WTC11 (cell line): Measurements from ENCODE around the gene CTDSP2. TPM values are rescaled to one million over a fixed set of nuclear protein-coding genes. Genes with fewer than 3 reads are reported as not detected.

Experiments
- ATAC-seq: fragments of 200-7000 bp; cut with Tn5 transposase; 2 replicates; pipeline ENCODE4 v1.10.0; 2021; ENCODE audit warnings: mild to moderate bottlenecking, moderate library complexity
- CTCF ChIA-PET: fragments of 300-600 bp; sonication (Branson Sonifier 250); formaldehyde crosslinking; loops from one replicate; lab custom pipeline; 2021; ENCODE audit warnings: antibody characterized with exemption; lab: Charles Lee
- POLR2A ChIA-PET: fragments of 350-600 bp; sonication (Branson Sonifier 250); formaldehyde crosslinking; loops from one replicate; lab custom pipeline; 2021; ENCODE audit warnings: antibody characterized with exemption; lab: Charles Lee
- DNase-seq: peaks from one replicate; pipeline ENCODE4 v3.0.0; 2021; ENCODE audit warnings: low spot score
- H3K27ac Mint-ChIP-seq: 2 replicates; pipeline ENCODE4 v1.8.0; 2021; ENCODE audit warnings: mixed read lengths
- H3K27me3 Mint-ChIP-seq: 2 replicates; pipeline ENCODE4 v1.8.0; 2021; ENCODE audit warnings: low read depth, mild to moderate bottlenecking, moderate library complexity, mixed read lengths
- H3K36me3 Mint-ChIP-seq: 2 replicates; pipeline ENCODE4 v1.8.0; 2021; ENCODE audit warnings: mixed read lengths
- H3K4me1 Mint-ChIP-seq: 2 replicates; pipeline ENCODE4 v1.8.0; 2022; ENCODE audit warnings: mixed read lengths
- H3K4me3 Mint-ChIP-seq: 2 replicates; pipeline ENCODE4 v1.8.0; 2021; ENCODE audit warnings: mild to moderate bottlenecking, moderate library complexity, mixed read lengths
- H3K9me3 Mint-ChIP-seq: 2 replicates; pipeline ENCODE4 v1.8.0; 2021; ENCODE audit warnings: mixed read lengths
- CBFB ChIP-seq: sonication (generic); formaldehyde crosslinking; IDR thresholded peaks from 2 replicates; pipeline ENCODE4 v1.8.1; 2022; ENCODE audit warnings: mild to moderate bottlenecking, low read depth, missing genetic modification reagents
- FOXJ3 ChIP-seq: sonication (generic); formaldehyde crosslinking; IDR thresholded peaks from 2 replicates; pipeline ENCODE4 v1.9.0; 2021; ENCODE audit warnings: missing genetic modification reagents, mild to moderate bottlenecking, borderline replicate concordance
- GABPB1 ChIP-seq: sonication (generic); formaldehyde crosslinking; IDR thresholded peaks from 2 replicates; pipeline ENCODE4 v1.8.1; 2023; ENCODE audit warnings: mild to moderate bottlenecking, missing genetic modification reagents
- KAT7 ChIP-seq: sonication (generic); formaldehyde crosslinking; IDR thresholded peaks from 2 replicates; pipeline ENCODE4 v1.8.1; 2023; ENCODE audit warnings: missing genetic modification reagents, mild to moderate bottlenecking, borderline replicate concordance
- MXD4 ChIP-seq: fragments of 250-450 bp; sonication (Bioruptor Pico); IDR thresholded peaks from 2 replicates; pipeline ENCODE4 v1.8.0; 2021; ENCODE audit warnings: mild to moderate bottlenecking, moderate library complexity, borderline replicate concordance
- NFATC4 ChIP-seq: fragments of 250-450 bp; sonication (Bioruptor Pico); IDR thresholded peaks from 2 replicates; pipeline ENCODE4 v1.9.0; 2021; ENCODE audit warnings: mild to moderate bottlenecking
- NR1H2 ChIP-seq: sonication (generic); formaldehyde crosslinking; IDR thresholded peaks from 2 replicates; pipeline ENCODE4 v1.9.0; 2021; ENCODE audit warnings: mild to moderate bottlenecking, moderate library complexity, missing genetic modification reagents
- NR2C2 ChIP-seq: sonication (generic); formaldehyde crosslinking; IDR thresholded peaks from 2 replicates; pipeline ENCODE4 v1.8.0; 2022; ENCODE audit warnings: mild to moderate bottlenecking, missing genetic modification reagents
- NR3C1 ChIP-seq: sonication (generic); formaldehyde crosslinking; conservative IDR thresholded peaks from 2 replicates; pipeline ENCODE4 v1.8.1; 2023; ENCODE audit warnings: low read depth, mild to moderate bottlenecking, missing genetic modification reagents
- OVOL2 ChIP-seq: fragments of 250-450 bp; sonication (Bioruptor Pico); IDR thresholded peaks from 2 replicates; pipeline ENCODE4 v1.9.0; 2021; ENCODE audit warnings: mild to moderate bottlenecking, borderline replicate concordance
- SOX15 ChIP-seq: fragments of 250-450 bp; sonication (Bioruptor Pico); IDR thresholded peaks from 2 replicates; pipeline ENCODE4 v1.9.0; 2021; ENCODE audit warnings: mild to moderate bottlenecking
- TCF7 ChIP-seq: sonication (generic); formaldehyde crosslinking; IDR thresholded peaks from 2 replicates; pipeline ENCODE4 v1.8.0; 2022; ENCODE audit warnings: mild to moderate bottlenecking, low read depth, missing genetic modification reagents, moderate library complexity
- TEAD1 ChIP-seq: sonication (generic); formaldehyde crosslinking; IDR thresholded peaks from 2 replicates; pipeline ENCODE4 v1.8.0; 2022; ENCODE audit warnings: mild to moderate bottlenecking, missing genetic modification reagents
- ZBTB21 ChIP-seq: sonication (generic); formaldehyde crosslinking; IDR thresholded peaks from 2 replicates; pipeline ENCODE4 v1.8.1; 2023; ENCODE audit warnings: mild to moderate bottlenecking, missing genetic modification reagents, borderline replicate concordance
- ZNF138 ChIP-seq: sonication (generic); formaldehyde crosslinking; conservative IDR thresholded peaks from 2 replicates; pipeline ENCODE4 v1.8.1; 2022; ENCODE audit warnings: mild to moderate bottlenecking, moderate library complexity, missing genetic modification reagents
- ZNF416 ChIP-seq: fragments of 250-450 bp; sonication (Bioruptor Pico); IDR thresholded peaks from 2 replicates; pipeline ENCODE4 v1.9.0; 2021; ENCODE audit warnings: mild to moderate bottlenecking, inconsistent platforms
- ZNF423 ChIP-seq: fragments of 250-450 bp; sonication (Bioruptor Pico); IDR thresholded peaks from 2 replicates; pipeline ENCODE4 v2.1.2; 2022; ENCODE audit warnings: mild to moderate bottlenecking, moderate library complexity
- total RNA-seq: library from RNA; stranded (reverse); gene quantifications from 3 replicates; pipeline ENCODE4 v1.2.3, GENCODE V29; 2021
- TF ChIP-seq, protein P1 (sequence below): sonication (generic); formaldehyde crosslinking; IDR thresholded peaks from 2 replicates; pipeline ENCODE4 v1.8.1; 2023; ENCODE audit warnings: mild to moderate bottlenecking, moderate library complexity, missing genetic modification reagents
- TF ChIP-seq, protein P2 (sequence below): sonication (generic); formaldehyde crosslinking; IDR thresholded peaks from 2 replicates; pipeline ENCODE4 v1.8.1; 2023; ENCODE audit warnings: mild to moderate bottlenecking, missing genetic modification reagents, moderate library complexity
- TF ChIP-seq, protein P3 (sequence below): sonication (generic); formaldehyde crosslinking; conservative IDR thresholded peaks from 2 replicates; pipeline ENCODE4 v1.8.1; 2023; ENCODE audit warnings: mild to moderate bottlenecking, low read depth, missing genetic modification reagents, moderate library complexity
- TF ChIP-seq, protein P4 (sequence below): sonication (generic); formaldehyde crosslinking; IDR thresholded peaks from 2 replicates; pipeline ENCODE4 v1.8.1; 2023; ENCODE audit warnings: mild to moderate bottlenecking, missing genetic modification reagents
- TF ChIP-seq, protein P5 (sequence below): sonication (generic); formaldehyde crosslinking; IDR thresholded peaks from 2 replicates; pipeline ENCODE4 v1.8.0; 2022; ENCODE audit warnings: mild to moderate bottlenecking, missing genetic modification reagents
- TF ChIP-seq, protein P6 (sequence below): sonication (generic); formaldehyde crosslinking; IDR thresholded peaks from 2 replicates; pipeline ENCODE4 v1.8.0; 2023; ENCODE audit warnings: missing genetic modification reagents

CTDSP2 gene
- total RNA-seq, 1 experiment from 2014 or later = 122 TPM

DNA sequence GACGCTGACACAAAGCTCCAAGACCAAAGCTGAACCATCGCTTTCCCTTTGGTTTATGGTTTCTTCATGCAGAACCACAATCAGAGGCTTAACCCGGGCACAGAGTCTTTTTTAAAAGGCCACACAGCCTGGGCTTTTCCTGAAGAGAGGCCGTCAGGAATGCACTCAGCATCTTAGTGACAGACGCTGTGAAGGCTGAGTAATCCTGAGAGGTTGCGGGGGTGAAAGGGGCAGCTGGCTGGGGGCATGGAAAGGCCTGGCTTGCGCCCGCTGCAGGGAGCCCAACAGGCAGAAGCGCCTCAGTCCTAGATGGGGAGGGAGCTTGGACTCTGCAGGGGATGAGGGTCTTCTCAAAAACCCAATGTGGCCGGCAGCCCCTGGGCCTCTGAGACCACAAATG is 13.6 kb downstream of the CTDSP2 start:
- DNase-seq (no peak), ATAC-seq (no peak)
- H3K4me1 Mint-ChIP-seq = peaks cover 64% of the 10 kb centered on the region
- CTCF ChIA-PET = interaction anchor here (0.6 to 6.7 kb wide), 14 partner anchors 10 to 76 kb away, joined by 3 to 77 read pairs (median 8); partner anchors contain the start of gene CTDSP2
- H3K4me3 Mint-ChIP-seq = no peak overlapping the region
- peak overlapping the region; percentile 53; the same call in 1 of the 2 replicates for H3K27ac Mint-ChIP-seq
- no peaks in the 10 kb centered on the region for H3K27me3 Mint-ChIP-seq
- POLR2A ChIA-PET = interaction anchor here (0.6 to 7.8 kb wide), 7 partner anchors 12 to 64 kb away, joined by 3 to 134 read pairs (median 4); partner anchors contain the start of gene CTDSP2
- H3K9me3 Mint-ChIP-seq = no peaks in the 10 kb centered on the region
- peaks cover 10% of the 10 kb centered on the region for H3K36me3 Mint-ChIP-seq
- TF ChIP-seq ZNF138 (CRISPR knock-in tag) (no peak), ZNF416 (no peak), NR2C2 (CRISPR knock-in tag) (no peak), KAT7 (CRISPR knock-in tag) (no peak), TCF7 (CRISPR knock-in tag) (no peak)
- TF ChIP-seq, all 79 proteins: peak for 0

DNA sequence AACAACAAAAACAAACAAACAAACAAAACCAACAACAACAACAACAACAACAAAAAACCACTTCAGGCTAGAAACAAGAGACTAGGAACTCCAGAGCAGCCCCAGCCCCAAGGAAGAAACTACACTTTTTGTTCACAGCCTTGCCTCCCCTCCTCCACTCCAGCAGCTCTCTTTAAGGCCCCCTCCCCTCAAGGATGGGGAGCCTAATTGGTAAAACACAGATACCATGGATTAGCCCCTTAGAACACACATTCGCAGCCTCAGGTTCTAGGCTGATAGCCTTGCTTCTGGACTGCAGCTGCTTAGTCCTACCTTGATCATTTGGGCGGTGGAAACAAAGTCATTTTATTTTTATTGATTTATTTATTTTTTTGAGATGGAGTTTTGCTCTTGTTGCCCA is 16.1 kb downstream of the CTDSP2 start:
- H3K9me3 Mint-ChIP-seq = no peaks in the 10 kb centered on the region
- peaks cover 40% of the 10 kb centered on the region for H3K4me1 Mint-ChIP-seq
- H3K36me3 Mint-ChIP-seq = peaks cover 30% of the 10 kb centered on the region
- TF ChIP-seq ZNF423 (CRISPR knock-in tag) = no peak
- DNase-seq (no peak), ATAC-seq (no peak)
- H3K4me3 Mint-ChIP-seq = no peak overlapping the region
- H3K27ac Mint-ChIP-seq = peak overlapping the region; percentile 86; the same call in 1 of the 2 replicates
- H3K27me3 Mint-ChIP-seq = no peaks in the 10 kb centered on the region
- ChIA-PET CTCF (interaction anchor here (0.7 to 2.1 kb wide), 3 partner anchors 9 to 66 kb away, joined by 3 to 6 read pairs (median 4); no protein-coding TSS in a partner anchor), POLR2A (no interaction called here)

DNA sequence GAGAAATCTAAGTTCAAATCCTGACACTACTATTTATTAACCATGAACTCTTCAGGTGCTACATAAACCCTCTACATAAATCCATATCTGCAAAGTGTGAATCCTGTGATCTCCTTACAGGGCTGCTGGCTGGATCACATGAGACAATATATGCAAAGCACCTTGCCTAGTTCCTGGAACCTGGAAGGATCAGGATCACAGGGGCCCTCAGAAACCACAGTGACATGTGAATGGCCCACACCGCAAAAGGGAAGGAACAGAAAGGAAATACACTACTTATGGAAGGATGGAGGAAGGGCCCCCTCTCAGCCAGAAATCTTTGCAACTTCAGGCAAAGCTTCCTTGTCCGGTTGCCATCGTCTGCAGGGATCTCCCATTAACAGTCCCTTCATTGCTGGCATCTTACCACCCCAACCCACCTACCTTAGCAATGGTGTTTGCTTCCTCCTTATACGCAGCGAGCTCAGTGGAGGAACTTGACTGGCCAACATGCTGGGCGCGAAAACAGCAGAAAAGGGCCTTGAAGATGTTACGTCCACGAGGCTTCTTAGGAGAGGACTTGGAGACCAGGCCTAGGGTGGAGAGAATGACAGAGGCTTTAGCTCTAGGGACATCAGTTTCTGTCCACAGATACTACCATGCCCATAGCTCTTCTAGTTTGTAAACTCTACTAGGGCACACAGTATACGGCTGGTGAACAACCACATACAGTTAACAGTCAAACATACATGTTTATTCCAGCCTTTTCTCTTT is 17.3 kb downstream of the CTDSP2 start:
- CTCF ChIA-PET = interaction anchor here (2.1 kb wide), 1 partner anchor 14 kb away, joined by 6 read pairs; no protein-coding TSS in a partner anchor
- no peaks in the 10 kb centered on the region for H3K27me3 Mint-ChIP-seq
- no peak overlapping the region for H3K4me3 Mint-ChIP-seq
- H3K27ac Mint-ChIP-seq = no peak overlapping the region
- ATAC-seq = no peak
- H3K36me3 Mint-ChIP-seq = peaks cover 40% of the 10 kb centered on the region
- POLR2A ChIA-PET = interaction anchor here (1.2 kb wide), 2 partner anchors 14 to 15 kb away, joined by 3 read pairs; no protein-coding TSS in a partner anchor
- H3K4me1 Mint-ChIP-seq = peaks cover 28% of the 10 kb centered on the region
- H3K9me3 Mint-ChIP-seq = no peaks in the 10 kb centered on the region
- DNase-seq = no peak
- TF ChIP-seq, protein P1, sequence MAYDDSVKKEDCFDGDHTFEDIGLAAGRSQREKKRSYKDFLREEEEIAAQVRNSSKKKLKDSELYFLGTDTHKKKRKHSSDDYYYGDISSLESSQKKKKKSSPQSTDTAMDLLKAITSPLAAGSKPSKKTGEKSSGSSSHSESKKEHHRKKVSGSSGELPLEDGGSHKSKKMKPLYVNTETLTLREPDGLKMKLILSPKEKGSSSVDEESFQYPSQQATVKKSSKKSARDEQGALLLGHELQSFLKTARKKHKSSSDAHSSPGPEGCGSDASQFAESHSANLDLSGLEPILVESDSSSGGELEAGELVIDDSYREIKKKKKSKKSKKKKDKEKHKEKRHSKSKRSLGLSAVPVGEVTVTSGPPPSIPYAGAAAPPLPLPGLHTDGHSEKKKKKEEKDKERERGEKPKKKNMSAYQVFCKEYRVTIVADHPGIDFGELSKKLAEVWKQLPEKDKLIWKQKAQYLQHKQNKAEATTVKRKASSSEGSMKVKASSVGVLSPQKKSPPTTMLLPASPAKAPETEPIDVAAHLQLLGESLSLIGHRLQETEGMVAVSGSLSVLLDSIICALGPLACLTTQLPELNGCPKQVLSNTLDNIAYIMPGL (CRISPR knock-in tag) = no peak
- TF ChIP-seq ZNF138 (CRISPR knock-in tag) (no peak), OVOL2 (CRISPR knock-in tag) (no peak), CBFB (CRISPR knock-in tag) (no peak), NR3C1 (CRISPR knock-in tag) (no peak), SOX15 (no peak), FOXJ3 (CRISPR knock-in tag) (no peak), NFATC4 (CRISPR knock-in tag) (no peak), TEAD1 (CRISPR knock-in tag) (no peak), KAT7 (CRISPR knock-in tag) (no peak), NR1H2 (no peak), MXD4 (no peak), ZBTB21 (no peak), GABPB1 (CRISPR knock-in tag) (no peak)
- TF ChIP-seq, protein P2, sequence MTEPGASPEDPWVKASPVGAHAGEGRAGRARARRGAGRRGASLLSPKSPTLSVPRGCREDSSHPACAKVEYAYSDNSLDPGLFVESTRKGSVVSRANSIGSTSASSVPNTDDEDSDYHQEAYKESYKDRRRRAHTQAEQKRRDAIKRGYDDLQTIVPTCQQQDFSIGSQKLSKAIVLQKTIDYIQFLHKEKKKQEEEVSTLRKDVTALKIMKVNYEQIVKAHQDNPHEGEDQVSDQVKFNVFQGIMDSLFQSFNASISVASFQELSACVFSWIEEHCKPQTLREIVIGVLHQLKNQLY (CRISPR knock-in tag) = no peak
- TF ChIP-seq, protein P3, sequence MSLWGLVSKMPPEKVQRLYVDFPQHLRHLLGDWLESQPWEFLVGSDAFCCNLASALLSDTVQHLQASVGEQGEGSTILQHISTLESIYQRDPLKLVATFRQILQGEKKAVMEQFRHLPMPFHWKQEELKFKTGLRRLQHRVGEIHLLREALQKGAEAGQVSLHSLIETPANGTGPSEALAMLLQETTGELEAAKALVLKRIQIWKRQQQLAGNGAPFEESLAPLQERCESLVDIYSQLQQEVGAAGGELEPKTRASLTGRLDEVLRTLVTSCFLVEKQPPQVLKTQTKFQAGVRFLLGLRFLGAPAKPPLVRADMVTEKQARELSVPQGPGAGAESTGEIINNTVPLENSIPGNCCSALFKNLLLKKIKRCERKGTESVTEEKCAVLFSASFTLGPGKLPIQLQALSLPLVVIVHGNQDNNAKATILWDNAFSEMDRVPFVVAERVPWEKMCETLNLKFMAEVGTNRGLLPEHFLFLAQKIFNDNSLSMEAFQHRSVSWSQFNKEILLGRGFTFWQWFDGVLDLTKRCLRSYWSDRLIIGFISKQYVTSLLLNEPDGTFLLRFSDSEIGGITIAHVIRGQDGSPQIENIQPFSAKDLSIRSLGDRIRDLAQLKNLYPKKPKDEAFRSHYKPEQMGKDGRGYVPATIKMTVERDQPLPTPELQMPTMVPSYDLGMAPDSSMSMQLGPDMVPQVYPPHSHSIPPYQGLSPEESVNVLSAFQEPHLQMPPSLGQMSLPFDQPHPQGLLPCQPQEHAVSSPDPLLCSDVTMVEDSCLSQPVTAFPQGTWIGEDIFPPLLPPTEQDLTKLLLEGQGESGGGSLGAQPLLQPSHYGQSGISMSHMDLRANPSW (CRISPR knock-in tag) = no peak
- TF ChIP-seq, protein P4, sequence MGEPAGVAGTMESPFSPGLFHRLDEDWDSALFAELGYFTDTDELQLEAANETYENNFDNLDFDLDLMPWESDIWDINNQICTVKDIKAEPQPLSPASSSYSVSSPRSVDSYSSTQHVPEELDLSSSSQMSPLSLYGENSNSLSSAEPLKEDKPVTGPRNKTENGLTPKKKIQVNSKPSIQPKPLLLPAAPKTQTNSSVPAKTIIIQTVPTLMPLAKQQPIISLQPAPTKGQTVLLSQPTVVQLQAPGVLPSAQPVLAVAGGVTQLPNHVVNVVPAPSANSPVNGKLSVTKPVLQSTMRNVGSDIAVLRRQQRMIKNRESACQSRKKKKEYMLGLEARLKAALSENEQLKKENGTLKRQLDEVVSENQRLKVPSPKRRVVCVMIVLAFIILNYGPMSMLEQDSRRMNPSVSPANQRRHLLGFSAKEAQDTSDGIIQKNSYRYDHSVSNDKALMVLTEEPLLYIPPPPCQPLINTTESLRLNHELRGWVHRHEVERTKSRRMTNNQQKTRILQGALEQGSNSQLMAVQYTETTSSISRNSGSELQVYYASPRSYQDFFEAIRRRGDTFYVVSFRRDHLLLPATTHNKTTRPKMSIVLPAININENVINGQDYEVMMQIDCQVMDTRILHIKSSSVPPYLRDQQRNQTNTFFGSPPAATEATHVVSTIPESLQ (CRISPR knock-in tag) = no peak
- TF ChIP-seq, protein P5, sequence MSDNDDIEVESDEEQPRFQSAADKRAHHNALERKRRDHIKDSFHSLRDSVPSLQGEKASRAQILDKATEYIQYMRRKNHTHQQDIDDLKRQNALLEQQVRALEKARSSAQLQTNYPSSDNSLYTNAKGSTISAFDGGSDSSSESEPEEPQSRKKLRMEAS (CRISPR knock-in tag) = no peak
- TF ChIP-seq, protein P6, sequence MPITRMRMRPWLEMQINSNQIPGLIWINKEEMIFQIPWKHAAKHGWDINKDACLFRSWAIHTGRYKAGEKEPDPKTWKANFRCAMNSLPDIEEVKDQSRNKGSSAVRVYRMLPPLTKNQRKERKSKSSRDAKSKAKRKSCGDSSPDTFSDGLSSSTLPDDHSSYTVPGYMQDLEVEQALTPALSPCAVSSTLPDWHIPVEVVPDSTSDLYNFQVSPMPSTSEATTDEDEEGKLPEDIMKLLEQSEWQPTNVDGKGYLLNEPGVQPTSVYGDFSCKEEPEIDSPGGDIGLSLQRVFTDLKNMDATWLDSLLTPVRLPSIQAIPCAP = no peak
